ENCODE measurements around the gene FCAMR.
A peak's percentile ranks its signal among the peaks of the same experiment; 100 is the strongest.

FCAMR gene

GRCh38 chr1:206909883-206910318 lies 60.4 kb downstream of the FCAMR start:
- Histone ChIP-seq H3K27ac (ENCODE audit: poor library complexity, severe bottlenecking) (peak overlapping the region; percentile 74), H3K36me3 (ENCODE audit: low read depth) (no peaks in the 10 kb centered on the region), H3K4me1 (ENCODE audit: insufficient read depth, poor library complexity, severe bottlenecking) (peaks cover 17% of the 10 kb centered on the region), H3K4me3 (ENCODE audit: severe bottlenecking) (peak overlapping the region; percentile 32), H3K27me3 (ENCODE audit: insufficient read depth, poor library complexity, severe bottlenecking) (no peaks in the 10 kb centered on the region), H3K9me3 (ENCODE audit: severe bottlenecking) (no peaks in the 10 kb centered on the region)
- ATAC-seq (ENCODE audit: low read depth) (no peak), DNase-seq (ENCODE audit: low spot score) (no peak)
- TF ChIP-seq CTCF (IDR thresholded peaks at IDR 0.05; ENCODE audit: poor library complexity, severe bottlenecking): no peak

- H3K4me1 ChIP-seq (ENCODE audit: insufficient read depth, poor library complexity, severe bottlenecking): peaks cover 20% of the 10 kb centered on the region
- peak; percentile 74 for ATAC-seq (ENCODE audit: low read depth)
- TF ChIP-seq CTCF (IDR thresholded peaks at IDR 0.05; ENCODE audit: poor library complexity, severe bottlenecking): peak; percentile 30
These were observed 60.9 kb downstream of the FCAMR start for GRCh38 chr1:206909161-206909882.

GRCh38 chr1:206908038-206908437 lies 62.2 kb downstream of the FCAMR start:
- Histone ChIP-seq H3K27ac (ENCODE audit: poor library complexity, severe bottlenecking) (peak overlapping the region; percentile 74), H3K4me1 (ENCODE audit: insufficient read depth, poor library complexity, severe bottlenecking) (peaks cover 20% of the 10 kb centered on the region), H3K9me3 (ENCODE audit: severe bottlenecking) (no peaks in the 10 kb centered on the region), H3K36me3 (ENCODE audit: low read depth) (no peaks in the 10 kb centered on the region), H3K27me3 (ENCODE audit: insufficient read depth, poor library complexity, severe bottlenecking) (no peaks in the 10 kb centered on the region), H3K4me3 (ENCODE audit: severe bottlenecking) (no peak overlapping the region)
- no peak for ATAC-seq (ENCODE audit: low read depth)
- no peak for TF ChIP-seq CTCF (IDR thresholded peaks at IDR 0.05; ENCODE audit: poor library complexity, severe bottlenecking)
- DNase-seq (ENCODE audit: low spot score): no peak

More at GRCh38 chr1:206909161-206909882, 60.9 kb downstream of the FCAMR start:
- no peaks in the 10 kb centered on the region for H3K27me3 ChIP-seq (ENCODE audit: insufficient read depth, poor library complexity, severe bottlenecking)
- peak overlapping the region; percentile 74 for H3K27ac ChIP-seq (ENCODE audit: poor library complexity, severe bottlenecking)
- no peaks in the 10 kb centered on the region for H3K9me3 ChIP-seq (ENCODE audit: severe bottlenecking)
- no peaks in the 10 kb centered on the region for H3K36me3 ChIP-seq (ENCODE audit: low read depth)
- DNase-seq (ENCODE audit: low spot score): peak; percentile 86
- H3K4me3 ChIP-seq (ENCODE audit: severe bottlenecking): peak overlapping the region; percentile 32
